ENCODE measurements around the gene ZNF160.

- TF ChIP-seq, protein P1, sequence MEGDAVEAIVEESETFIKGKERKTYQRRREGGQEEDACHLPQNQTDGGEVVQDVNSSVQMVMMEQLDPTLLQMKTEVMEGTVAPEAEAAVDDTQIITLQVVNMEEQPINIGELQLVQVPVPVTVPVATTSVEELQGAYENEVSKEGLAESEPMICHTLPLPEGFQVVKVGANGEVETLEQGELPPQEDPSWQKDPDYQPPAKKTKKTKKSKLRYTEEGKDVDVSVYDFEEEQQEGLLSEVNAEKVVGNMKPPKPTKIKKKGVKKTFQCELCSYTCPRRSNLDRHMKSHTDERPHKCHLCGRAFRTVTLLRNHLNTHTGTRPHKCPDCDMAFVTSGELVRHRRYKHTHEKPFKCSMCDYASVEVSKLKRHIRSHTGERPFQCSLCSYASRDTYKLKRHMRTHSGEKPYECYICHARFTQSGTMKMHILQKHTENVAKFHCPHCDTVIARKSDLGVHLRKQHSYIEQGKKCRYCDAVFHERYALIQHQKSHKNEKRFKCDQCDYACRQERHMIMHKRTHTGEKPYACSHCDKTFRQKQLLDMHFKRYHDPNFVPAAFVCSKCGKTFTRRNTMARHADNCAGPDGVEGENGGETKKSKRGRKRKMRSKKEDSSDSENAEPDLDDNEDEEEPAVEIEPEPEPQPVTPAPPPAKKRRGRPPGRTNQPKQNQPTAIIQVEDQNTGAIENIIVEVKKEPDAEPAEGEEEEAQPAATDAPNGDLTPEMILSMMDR (IDR thresholded peaks at IDR 0.05), result no peak
- TF ChIP-seq EZH2phosphoT487 (IDR thresholded peaks at IDR 0.05), result no peak
- TF ChIP-seq EZH2 (IDR thresholded peaks at IDR 0.05), result no peak
Measured at GRCh38 chr19:53123400-53123799, 20.2 kb upstream of the ZNF160 start.

All from neural progenitor cell (in vitro differentiated cells).